PC-9 (cell line): ENCODE data around the gene ECSIT.

Experiments
- EZH2 ChIP-seq: fragments of 200-600 bp; sonication (generic); IDR thresholded peaks from 2 replicates; pipeline ENCODE4 v1.8.0; 2017; ENCODE audit warnings: antibody characterized with exemption, low read depth
- TF ChIP-seq, protein P1 (sequence below): fragments of 200-600 bp; sonication (generic); conservative IDR thresholded peaks from 2 replicates; pipeline ENCODE4 v1.6.1; 2017; ENCODE audit warnings: mixed run types, antibody characterized with exemption, mild to moderate bottlenecking, moderate library complexity

DNA sequence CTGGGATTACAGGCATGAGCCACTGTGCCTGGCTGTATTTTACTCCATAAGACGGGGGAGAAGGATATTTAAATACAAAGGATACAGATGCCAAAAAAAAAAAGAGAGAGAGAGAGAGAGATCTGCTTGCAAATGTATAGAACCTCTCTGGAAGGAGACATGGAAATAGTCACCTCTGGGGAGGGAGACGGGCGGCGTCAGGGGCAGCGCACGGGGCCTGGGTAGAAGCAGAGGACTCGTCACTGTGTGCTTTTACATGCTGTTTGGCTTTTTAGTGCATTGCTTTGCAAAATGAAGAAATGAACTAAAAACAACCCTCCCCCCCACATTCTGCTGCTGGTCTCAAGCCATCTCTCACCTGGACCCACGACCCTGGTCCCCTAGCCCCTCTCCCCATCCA, 18.5 kb downstream of the ECSIT start:
- TF ChIP-seq, protein P1, sequence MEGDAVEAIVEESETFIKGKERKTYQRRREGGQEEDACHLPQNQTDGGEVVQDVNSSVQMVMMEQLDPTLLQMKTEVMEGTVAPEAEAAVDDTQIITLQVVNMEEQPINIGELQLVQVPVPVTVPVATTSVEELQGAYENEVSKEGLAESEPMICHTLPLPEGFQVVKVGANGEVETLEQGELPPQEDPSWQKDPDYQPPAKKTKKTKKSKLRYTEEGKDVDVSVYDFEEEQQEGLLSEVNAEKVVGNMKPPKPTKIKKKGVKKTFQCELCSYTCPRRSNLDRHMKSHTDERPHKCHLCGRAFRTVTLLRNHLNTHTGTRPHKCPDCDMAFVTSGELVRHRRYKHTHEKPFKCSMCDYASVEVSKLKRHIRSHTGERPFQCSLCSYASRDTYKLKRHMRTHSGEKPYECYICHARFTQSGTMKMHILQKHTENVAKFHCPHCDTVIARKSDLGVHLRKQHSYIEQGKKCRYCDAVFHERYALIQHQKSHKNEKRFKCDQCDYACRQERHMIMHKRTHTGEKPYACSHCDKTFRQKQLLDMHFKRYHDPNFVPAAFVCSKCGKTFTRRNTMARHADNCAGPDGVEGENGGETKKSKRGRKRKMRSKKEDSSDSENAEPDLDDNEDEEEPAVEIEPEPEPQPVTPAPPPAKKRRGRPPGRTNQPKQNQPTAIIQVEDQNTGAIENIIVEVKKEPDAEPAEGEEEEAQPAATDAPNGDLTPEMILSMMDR, result no peak
- no peak for TF ChIP-seq EZH2
